ENCODE results near the gene ME2.

DNA sequence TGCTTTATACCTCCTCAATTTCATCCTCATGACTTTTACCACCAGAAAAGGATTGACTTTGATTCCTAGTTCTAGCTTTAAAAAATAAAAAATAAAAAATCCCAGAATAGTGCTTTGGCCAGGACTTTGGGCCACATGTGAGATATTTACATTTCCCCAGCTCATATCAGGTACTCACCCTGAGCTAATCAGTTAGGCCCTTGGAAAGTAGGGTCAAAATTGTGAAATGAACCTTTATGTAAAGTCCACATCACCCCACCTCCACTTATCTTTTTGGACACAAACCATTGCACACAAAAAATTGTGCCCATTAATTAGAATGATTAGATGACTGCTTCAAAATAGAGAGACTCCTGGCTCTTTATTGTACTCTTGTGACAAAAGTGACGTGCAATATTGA is 17.2 kb downstream of the ME2 start:
- TF ChIP-seq GATA2 (IDR thresholded peaks at IDR 0.05; ENCODE audit: low read depth, low read length) (no peak), GATA3 (IDR thresholded peaks at IDR 0.05; ENCODE audit: low read depth, low read length) (no peak)

All from SH-SY5Y (cell line).